Hepatocyte (in vitro differentiated cells): ENCODE results near the gene PHF21B. TPM values are rescaled to one million over a fixed set of nuclear protein-coding genes. Genes with fewer than 3 reads are reported as not detected.

Experiments
- DNase-seq: peaks from one replicate; pipeline ENCODE4 v3.0.0-alpha.2; 2016; ENCODE audit warnings: low spot score
- H2AFZ ChIP-seq: fragments of 200-600 bp; sonication (generic); 2 replicates; pipeline ENCODE4 v1.6.0; 2016; ENCODE audit warnings: antibody characterized with exemption, mild to moderate bottlenecking
- H3K27ac ChIP-seq: fragments of 200-600 bp; sonication (generic); 2 replicates; pipeline ENCODE4 v1.5.1; 2016; ENCODE audit warnings: mild to moderate bottlenecking
- H3K27me3 ChIP-seq: fragments of 200-600 bp; sonication (generic); 2 replicates; pipeline ENCODE4 v1.6.1; 2016
- H3K36me3 ChIP-seq: fragments of 200-600 bp; sonication (generic); replicated peaks from 2 replicates; pipeline ENCODE4 v1.5.1; 2016; ENCODE audit warnings: low read depth; ENCODE audit not compliant: insufficient read depth
- H3K4me1 ChIP-seq: fragments of 200-600 bp; sonication (generic); 2 replicates; pipeline ENCODE4 v1.5.1; 2016; ENCODE audit warnings: mild to moderate bottlenecking, moderate library complexity; ENCODE audit not compliant: insufficient read depth
- H3K4me2 ChIP-seq: fragments of 200-600 bp; sonication (generic); 2 replicates; pipeline ENCODE4 v1.6.0; 2016
- H3K4me3 ChIP-seq: fragments of 200-600 bp; sonication (generic); 2 replicates; pipeline ENCODE4 v1.5.1; 2016; ENCODE audit warnings: mild to moderate bottlenecking
- H3K79me2 ChIP-seq: fragments of 200-600 bp; sonication (generic); 2 replicates; pipeline ENCODE4 v1.6.0; 2017; ENCODE audit warnings: mild to moderate bottlenecking
- H3K9me2 ChIP-seq: fragments of 200-600 bp; sonication (generic); replicated peaks from 2 replicates; pipeline ENCODE4 v1.6.0; 2017; ENCODE audit warnings: mild to moderate bottlenecking; ENCODE audit not compliant: insufficient read depth
- H3K9me3 ChIP-seq: fragments of 200-600 bp; sonication (generic); 2 replicates; pipeline ENCODE4 v1.5.1; 2016; ENCODE audit warnings: low read depth, mild to moderate bottlenecking
- H4K20me1 ChIP-seq: fragments of 200-600 bp; sonication (generic); 2 replicates; pipeline ENCODE4 v1.6.0; 2016; ENCODE audit warnings: mild to moderate bottlenecking; ENCODE audit not compliant: insufficient read depth, poor library complexity, severe bottlenecking
- EZH2 ChIP-seq: fragments of 200-600 bp; sonication (generic); IDR thresholded peaks from 2 replicates; pipeline ENCODE4 v1.6.1; 2016; ENCODE audit warnings: antibody characterized with exemption, mild to moderate bottlenecking, borderline replicate concordance
- EZH2phosphoT487 ChIP-seq: fragments of 200-600 bp; sonication (generic); IDR thresholded peaks from one replicate; pipeline ENCODE4 v1.6.1; 2018; ENCODE audit warnings: antibody characterized with exemption, mild to moderate bottlenecking, low read depth, moderate library complexity; ENCODE audit not compliant: unreplicated experiment, severe bottlenecking
- WGBS: methylation state at CpG from one replicate; pipeline ENCODE4 v1.1.6; 2016; ENCODE audit warnings: low lambda C conversion rate; ENCODE audit errors: missing lambda C conversion rate; 5-methylcytosine and 5-hydroxymethylcytosine counted together
- polyA plus RNA-seq: library from polyadenylated mRNA; unstranded; fragments of >200 nt; fragmentation: Nextera tagmentation; extraction: Ambion mirVana; gene quantifications from 2 replicates; pipeline ENCODE4 v1.2.1, GENCODE V29; 2016
- total RNA-seq: library from RNA; depleted of rRNA; stranded (reverse); fragments of >200 nt; gene quantifications from 2 replicates; pipeline ENCODE4 v1.2.3, GENCODE V29; 2014
- TF ChIP-seq, protein P1 (sequence below): fragments of 200-600 bp; sonication (generic); IDR thresholded peaks from 2 replicates; pipeline ENCODE4 v1.5.1; 2016; ENCODE audit warnings: antibody characterized with exemption, mild to moderate bottlenecking; ENCODE audit not compliant: poor library complexity

The PHF21B gene
- total and polyA plus RNA-seq, 2 experiments from 2014 or later: 0.86 to 1.9 TPM

DNA sequence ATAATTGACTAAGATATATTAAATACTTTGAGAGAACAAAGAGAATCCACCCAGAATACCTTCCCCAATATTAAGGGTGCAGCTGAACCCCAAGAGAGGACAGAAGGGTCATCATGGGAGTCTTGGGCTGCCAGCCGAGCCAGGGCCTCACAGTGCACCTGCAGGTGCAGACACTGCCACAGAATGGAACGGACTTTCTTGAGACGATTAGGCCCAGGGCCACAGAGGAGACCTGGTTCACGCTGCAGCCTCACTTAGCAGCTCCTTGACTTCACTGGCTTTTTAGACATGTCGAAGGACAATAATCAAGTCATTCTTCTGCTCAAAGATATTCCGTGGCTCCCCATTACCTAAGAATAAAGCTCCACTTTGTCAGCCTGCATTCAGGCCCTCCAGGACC lies 100.6 kb downstream of the PHF21B start:
- DNase-seq: no peak
- no peaks in the 10 kb centered on the region for H3K79me2 ChIP-seq
- H2AFZ ChIP-seq: no peak overlapping the region
- TF ChIP-seq EZH2phosphoT487 (no peak), EZH2 (no peak)
- TF ChIP-seq, protein P1, sequence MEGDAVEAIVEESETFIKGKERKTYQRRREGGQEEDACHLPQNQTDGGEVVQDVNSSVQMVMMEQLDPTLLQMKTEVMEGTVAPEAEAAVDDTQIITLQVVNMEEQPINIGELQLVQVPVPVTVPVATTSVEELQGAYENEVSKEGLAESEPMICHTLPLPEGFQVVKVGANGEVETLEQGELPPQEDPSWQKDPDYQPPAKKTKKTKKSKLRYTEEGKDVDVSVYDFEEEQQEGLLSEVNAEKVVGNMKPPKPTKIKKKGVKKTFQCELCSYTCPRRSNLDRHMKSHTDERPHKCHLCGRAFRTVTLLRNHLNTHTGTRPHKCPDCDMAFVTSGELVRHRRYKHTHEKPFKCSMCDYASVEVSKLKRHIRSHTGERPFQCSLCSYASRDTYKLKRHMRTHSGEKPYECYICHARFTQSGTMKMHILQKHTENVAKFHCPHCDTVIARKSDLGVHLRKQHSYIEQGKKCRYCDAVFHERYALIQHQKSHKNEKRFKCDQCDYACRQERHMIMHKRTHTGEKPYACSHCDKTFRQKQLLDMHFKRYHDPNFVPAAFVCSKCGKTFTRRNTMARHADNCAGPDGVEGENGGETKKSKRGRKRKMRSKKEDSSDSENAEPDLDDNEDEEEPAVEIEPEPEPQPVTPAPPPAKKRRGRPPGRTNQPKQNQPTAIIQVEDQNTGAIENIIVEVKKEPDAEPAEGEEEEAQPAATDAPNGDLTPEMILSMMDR: no peak
- WGBS: 87% methylated on average over 6 of the region's 6 CpGs
- H3K4me3 ChIP-seq: no peak overlapping the region
- no peak overlapping the region for H3K27ac ChIP-seq
- no peaks in the 10 kb centered on the region for H3K36me3 ChIP-seq
- H3K4me1 ChIP-seq: no peaks in the 10 kb centered on the region
- H3K9me3 ChIP-seq: no peaks in the 10 kb centered on the region
- no peaks in the 10 kb centered on the region for H3K9me2 ChIP-seq
- no peak overlapping the region for H3K4me2 ChIP-seq
- H4K20me1 ChIP-seq: no peaks in the 10 kb centered on the region
- H3K27me3 ChIP-seq: no peaks in the 10 kb centered on the region

DNA sequence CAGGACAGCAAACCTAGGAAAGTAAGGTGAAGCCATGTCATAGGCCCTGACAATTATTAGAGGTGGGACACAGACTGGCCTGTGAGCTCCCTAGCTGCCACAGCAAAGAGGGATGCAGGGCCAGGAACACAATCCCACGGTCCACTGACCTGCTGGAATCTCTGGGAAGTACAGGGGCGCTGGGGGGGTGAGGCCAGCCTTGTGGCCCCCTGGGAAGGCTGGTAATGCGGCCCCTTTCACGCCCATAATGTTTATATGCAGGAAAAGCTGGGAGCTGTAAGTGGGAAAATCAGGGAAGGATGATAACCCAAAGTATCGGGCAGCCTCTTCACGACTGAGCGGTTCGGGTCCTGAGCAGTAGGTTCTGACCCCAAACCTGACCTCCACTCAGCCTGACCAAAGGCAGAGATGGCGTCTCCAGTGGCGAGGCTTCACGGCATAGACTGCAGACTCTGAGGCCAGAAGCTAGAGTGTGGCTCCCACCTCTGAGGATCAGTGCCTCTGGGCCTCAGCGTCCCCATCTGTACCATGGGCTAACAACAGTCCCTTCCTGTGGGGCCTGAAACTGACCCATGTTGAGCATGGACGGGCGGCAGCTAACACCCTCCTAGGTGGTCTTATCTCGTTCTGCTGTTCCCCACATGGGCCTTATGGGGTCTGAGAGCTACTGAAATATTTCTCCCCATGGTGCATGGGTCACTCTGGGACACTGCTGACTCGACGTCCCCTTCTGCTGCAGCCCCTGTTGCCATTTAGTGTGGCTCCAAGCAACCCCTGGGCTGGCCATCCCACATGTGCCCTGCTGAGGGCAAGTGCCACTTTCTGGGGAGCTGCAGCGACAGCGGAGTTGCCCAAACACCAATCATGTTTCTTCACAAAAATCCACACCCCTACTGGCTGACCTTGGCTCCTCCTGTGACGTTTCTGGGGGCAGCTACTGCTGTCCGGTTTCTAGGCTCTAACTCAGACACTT lies 101.8 kb downstream of the PHF21B start:
- Histone ChIP-seq H3K79me2 (no peaks in the 10 kb centered on the region), H3K9me2 (no peaks in the 10 kb centered on the region), H3K27ac (no peak overlapping the region), H3K36me3 (no peaks in the 10 kb centered on the region), H3K9me3 (no peaks in the 10 kb centered on the region), H3K4me2 (no peak overlapping the region), H3K4me1 (no peaks in the 10 kb centered on the region), H3K4me3 (no peak overlapping the region), H4K20me1 (no peaks in the 10 kb centered on the region), H3K27me3 (no peaks in the 10 kb centered on the region), H2AFZ (no peak overlapping the region)
- no peak for DNase-seq
- WGBS: 88% methylated on average over 21 of the region's 21 CpGs
- no peak for TF ChIP-seq EZH2phosphoT487
- TF ChIP-seq EZH2: no peak
- TF ChIP-seq, protein P1: no peak

DNA sequence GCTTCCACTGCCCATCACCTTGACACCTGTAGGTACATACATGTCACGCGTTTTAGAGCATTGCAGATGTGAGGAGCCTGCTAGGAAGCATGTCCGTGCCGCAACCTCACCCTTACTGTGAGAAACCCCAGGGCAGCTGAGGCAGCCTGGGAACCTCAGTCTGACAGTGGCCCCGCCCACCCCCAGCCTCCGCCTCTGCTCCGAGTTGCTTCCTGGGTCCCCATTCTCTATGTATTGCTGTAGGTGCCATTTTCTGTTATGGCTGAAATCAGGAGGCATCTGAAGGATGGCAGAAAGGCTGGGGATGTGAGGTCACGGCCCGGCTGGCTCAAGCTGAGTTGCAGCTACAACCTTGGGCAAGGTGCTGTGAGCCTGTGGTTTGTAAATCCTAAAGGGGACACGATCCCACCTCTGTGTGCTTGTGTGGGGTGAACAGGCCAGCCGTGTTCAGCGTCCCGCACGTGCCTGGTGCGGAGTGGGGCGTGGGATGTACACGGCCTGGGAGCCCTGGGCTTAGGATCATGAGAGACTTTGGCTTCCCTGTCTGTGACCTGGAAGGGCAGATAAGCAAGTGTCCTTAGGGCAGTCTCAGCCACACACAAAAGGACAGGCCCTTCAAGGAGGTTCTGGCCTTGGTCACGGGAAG lies 102.7 kb downstream of the PHF21B start:
- H3K27ac ChIP-seq: no peak overlapping the region
- 98% methylated on average over 18 of the region's 18 CpGs for WGBS
- H3K27me3 ChIP-seq: no peaks in the 10 kb centered on the region
- TF ChIP-seq EZH2 (no peak), EZH2phosphoT487 (no peak)
- TF ChIP-seq, protein P1: no peak
- H4K20me1 ChIP-seq: no peaks in the 10 kb centered on the region
- no peak overlapping the region for H2AFZ ChIP-seq
- no peak overlapping the region for H3K4me3 ChIP-seq
- H3K9me2 ChIP-seq: no peaks in the 10 kb centered on the region
- no peak for DNase-seq
- H3K36me3 ChIP-seq: no peaks in the 10 kb centered on the region
- no peaks in the 10 kb centered on the region for H3K79me2 ChIP-seq
- H3K9me3 ChIP-seq: no peaks in the 10 kb centered on the region
- H3K4me2 ChIP-seq: no peak overlapping the region
- no peaks in the 10 kb centered on the region for H3K4me1 ChIP-seq
